BLaER1 (cell line): ENCODE measurements around the gene FGF10.

ENCODE experiments used
- H3K27ac ChIP-seq: shearing (Covaris generic); formaldehyde crosslinking; 2 replicates; pipeline ENCODE4 v1.8.1; 2022
- H3K27me3 ChIP-seq: shearing (Covaris generic); formaldehyde crosslinking; 2 replicates; pipeline ENCODE4 v1.8.1; 2022
- H3K36me3 ChIP-seq: shearing (Covaris generic); formaldehyde crosslinking; 2 replicates; pipeline ENCODE4 v1.8.1; 2022
- H3K4me1 ChIP-seq: shearing (Covaris generic); formaldehyde crosslinking; 2 replicates; pipeline ENCODE4 v1.8.1; 2022
- H3K4me2 ChIP-seq: shearing (Covaris generic); formaldehyde crosslinking; 2 replicates; pipeline ENCODE4 v1.8.1; 2022
- H3K4me3 ChIP-seq: shearing (Covaris generic); formaldehyde crosslinking; 2 replicates; pipeline ENCODE4 v1.8.1; 2022
- H3K9ac ChIP-seq: shearing (Covaris generic); formaldehyde crosslinking; 2 replicates; pipeline ENCODE4 v1.8.1; 2022
- H3K9me3 ChIP-seq: shearing (Covaris generic); formaldehyde crosslinking; 2 replicates; pipeline ENCODE4 v1.8.1; 2022
- H4K20me1 ChIP-seq: shearing (Covaris generic); formaldehyde crosslinking; 2 replicates; pipeline ENCODE4 v1.8.1; 2022
- Cebpa-rat ChIP-seq: shearing (Covaris generic); IDR thresholded peaks from 2 replicates; pipeline ENCODE4 v1.8.1; 2022

Gene FGF10

DNA sequence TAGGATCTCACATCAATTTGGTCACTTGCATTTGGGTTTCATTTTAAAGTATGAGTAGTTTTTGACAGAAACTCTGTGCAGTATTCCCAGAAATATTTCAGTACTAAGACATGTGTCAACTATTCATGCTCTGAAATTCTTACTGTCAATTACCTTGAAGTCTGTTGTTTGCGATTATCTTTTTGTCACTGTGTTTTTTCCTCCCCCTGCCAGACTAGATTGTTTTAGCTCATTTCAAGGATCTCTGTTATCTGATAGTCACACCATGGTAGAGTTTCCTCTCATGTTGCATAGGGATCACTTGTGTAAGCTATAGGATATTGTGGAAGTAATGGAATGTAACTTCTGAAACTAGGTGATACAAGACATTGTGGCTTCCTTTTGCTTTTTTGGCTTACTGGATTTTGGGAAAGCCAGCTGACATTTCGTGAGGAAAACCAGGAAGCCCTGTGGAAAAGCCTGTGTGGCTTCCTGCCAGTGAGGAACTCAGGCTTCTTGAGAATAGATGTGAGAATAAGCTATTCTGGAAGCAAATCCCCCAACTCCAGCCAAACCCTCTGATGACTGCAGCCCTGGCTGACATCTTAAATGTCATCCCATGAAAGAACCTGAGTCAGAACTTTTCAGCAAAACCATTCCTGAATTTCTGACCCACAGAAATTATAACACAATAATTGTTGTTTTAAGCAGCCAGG, 122.2 kb downstream of the FGF10 start:
- no peaks in the 10 kb centered on the region for H3K36me3 ChIP-seq
- H3K4me3 ChIP-seq: no peak overlapping the region
- H3K4me2 ChIP-seq: no peak overlapping the region
- H3K27ac ChIP-seq: no peak overlapping the region
- peaks cover 13% of the 10 kb centered on the region for H3K4me1 ChIP-seq
- no peak overlapping the region for H3K9ac ChIP-seq
- no peaks in the 10 kb centered on the region for H3K27me3 ChIP-seq
- no peaks in the 10 kb centered on the region for H4K20me1 ChIP-seq
- TF ChIP-seq Cebpa-rat: no peak
- H3K9me3 ChIP-seq: no peaks in the 10 kb centered on the region

DNA sequence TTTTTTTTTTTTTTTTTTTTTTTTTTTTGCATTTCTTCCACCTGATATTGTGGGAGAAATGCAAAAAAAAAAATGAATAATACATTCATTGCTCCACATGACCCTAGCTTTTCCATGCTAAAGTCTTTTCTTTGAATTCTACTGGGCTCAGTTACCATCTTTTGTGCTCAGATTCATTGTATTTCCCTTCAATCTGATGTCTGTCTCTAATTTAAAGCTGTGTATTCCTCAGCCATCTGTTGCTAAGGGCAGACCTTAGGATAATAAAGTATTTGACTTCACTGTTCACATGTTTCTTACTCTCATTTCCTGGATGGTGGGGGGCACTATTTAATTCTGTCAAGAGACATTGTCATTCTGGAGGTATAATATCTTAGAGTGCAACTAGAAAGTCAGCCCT, 123.5 kb downstream of the FGF10 start:
- Histone ChIP-seq H3K4me1 (peaks cover 13% of the 10 kb centered on the region), H4K20me1 (no peaks in the 10 kb centered on the region), H3K9ac (no peak overlapping the region)

DNA sequence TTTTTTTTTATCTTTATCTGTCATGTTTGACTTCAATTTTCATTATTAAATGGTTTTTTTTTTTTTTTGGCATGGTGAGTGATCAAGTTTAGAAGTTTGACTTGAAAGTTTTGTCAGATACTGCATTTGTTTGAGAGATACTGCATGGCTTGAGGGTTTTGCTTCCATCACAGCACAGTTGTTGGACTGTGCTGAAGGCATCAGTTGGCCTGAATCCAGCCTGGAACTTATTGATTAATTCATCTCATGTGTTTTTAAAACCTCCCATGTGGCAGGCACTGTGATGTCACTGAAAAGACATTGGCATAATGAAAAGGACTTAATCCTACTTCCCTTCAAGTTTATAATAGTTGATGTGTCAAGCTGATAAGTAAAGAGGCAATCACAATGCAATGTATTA, 128.4 kb downstream of the FGF10 start:
- no peak overlapping the region for H3K4me2 ChIP-seq
- H3K9me3 ChIP-seq: no peaks in the 10 kb centered on the region
- H3K27ac ChIP-seq: no peak overlapping the region
- H3K4me3 ChIP-seq: no peak overlapping the region
- H3K9ac ChIP-seq: no peak overlapping the region
- no peaks in the 10 kb centered on the region for H4K20me1 ChIP-seq
- peaks cover 13% of the 10 kb centered on the region for H3K4me1 ChIP-seq
- no peak for TF ChIP-seq Cebpa-rat
- H3K36me3 ChIP-seq: no peaks in the 10 kb centered on the region
- H3K27me3 ChIP-seq: no peaks in the 10 kb centered on the region

More for the DNA sequence above, 123.5 kb downstream of the FGF10 start:
- H3K27me3 ChIP-seq: no peaks in the 10 kb centered on the region
- H3K36me3 ChIP-seq: no peaks in the 10 kb centered on the region
- H3K4me2 ChIP-seq: no peak overlapping the region
- no peak overlapping the region for H3K4me3 ChIP-seq
- no peak overlapping the region for H3K27ac ChIP-seq
- TF ChIP-seq Cebpa-rat: no peak
- H3K9me3 ChIP-seq: no peaks in the 10 kb centered on the region

DNA sequence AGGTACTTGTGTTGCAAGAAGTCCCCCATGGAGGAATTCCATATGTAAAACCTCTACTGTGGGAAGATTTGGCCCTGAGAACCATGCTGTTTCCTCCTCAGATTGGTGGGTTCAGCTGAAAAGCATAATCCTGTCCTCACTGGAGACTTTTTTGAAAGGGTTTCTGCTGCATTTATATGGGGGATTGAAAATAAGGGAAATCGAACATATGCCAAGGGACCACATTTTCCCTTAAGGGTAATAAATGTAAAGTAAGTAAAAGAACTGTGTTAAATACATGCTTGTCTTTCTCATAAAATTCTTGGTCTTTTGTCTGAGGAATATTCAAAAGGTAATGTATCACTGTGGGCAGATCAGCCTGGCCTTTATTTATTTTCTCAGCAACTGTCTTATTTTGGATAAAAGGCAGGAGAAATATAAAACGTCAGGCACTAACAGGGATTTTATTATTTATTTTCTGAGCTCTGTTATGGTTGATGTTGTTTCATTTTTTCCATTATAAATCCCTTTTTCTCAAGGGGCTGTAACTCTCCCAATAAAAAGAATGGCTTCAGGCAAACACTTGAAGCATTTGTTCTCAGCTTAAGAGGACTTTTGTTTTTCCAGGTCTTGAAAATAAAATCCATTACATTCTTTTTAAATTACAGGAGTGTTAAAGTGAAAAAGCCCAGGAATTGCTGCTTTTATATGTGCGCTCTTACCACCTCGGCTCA, 131.4 kb downstream of the FGF10 start:
- Histone ChIP-seq H3K4me1 (peaks cover 8% of the 10 kb centered on the region), H4K20me1 (no peaks in the 10 kb centered on the region), H3K27me3 (no peaks in the 10 kb centered on the region), H3K4me3 (no peak overlapping the region), H3K4me2 (no peak overlapping the region), H3K27ac (no peak overlapping the region), H3K9me3 (no peaks in the 10 kb centered on the region), H3K9ac (no peak overlapping the region), H3K36me3 (no peaks in the 10 kb centered on the region)
- TF ChIP-seq Cebpa-rat: no peak

DNA sequence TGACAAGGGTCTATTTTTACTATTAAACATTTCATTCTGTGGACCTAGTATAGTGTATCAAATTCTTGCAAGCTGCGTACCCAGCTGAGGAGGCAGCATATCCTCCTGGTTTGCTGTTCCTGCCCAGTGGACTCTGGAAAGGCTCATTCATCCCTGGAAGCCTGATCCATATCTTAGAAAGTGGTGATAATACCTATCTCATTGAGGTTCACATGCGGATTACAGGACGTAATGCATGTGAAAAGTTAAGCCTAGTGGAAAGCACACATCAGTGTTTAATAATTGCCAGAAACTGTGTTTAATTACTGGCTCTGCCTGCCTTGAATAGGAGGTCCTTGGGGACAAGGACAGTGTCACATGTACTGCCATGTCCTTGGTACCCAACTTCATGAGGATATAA, 132.0 kb downstream of the FGF10 start:
- Histone ChIP-seq H3K4me3 (no peak overlapping the region), H3K4me1 (peaks cover 2% of the 10 kb centered on the region; the same call in 1 of the 2 replicates), H3K9me3 (no peaks in the 10 kb centered on the region), H3K4me2 (no peak overlapping the region), H3K27me3 (no peaks in the 10 kb centered on the region), H3K9ac (no peak overlapping the region), H3K36me3 (no peaks in the 10 kb centered on the region), H4K20me1 (no peaks in the 10 kb centered on the region), H3K27ac (no peak overlapping the region)
- no peak for TF ChIP-seq Cebpa-rat
